H9 (cell line): ENCODE data around the gene MED27. TPM values are rescaled to one million over a fixed set of nuclear protein-coding genes. Genes with fewer than 3 reads are reported as not detected.

Experiments
- DNase-seq: peaks from one replicate; pipeline ENCODE4 v3.0.0-alpha.2; 2017
- H2AFZ ChIP-seq: one replicate; pipeline ENCODE4 v1.6.1; 2013; ENCODE audit warnings: mild to moderate bottlenecking, low read length, control low read depth, moderate library complexity
- H2AK5ac ChIP-seq: 2 replicates; pipeline ENCODE4 v1.6.1; 2013; ENCODE audit warnings: low read length, control low read depth, mixed read lengths; ENCODE audit not compliant: insufficient read length
- H2BK120ac ChIP-seq: one replicate; pipeline ENCODE4 v1.6.1; 2013; ENCODE audit warnings: low read depth, mild to moderate bottlenecking, low read length, control low read depth, inconsistent platforms; ENCODE audit not compliant: poor library complexity, severe bottlenecking
- H2BK12ac ChIP-seq: 2 replicates; pipeline ENCODE4 v1.6.1; 2013; ENCODE audit warnings: low read length, control low read depth, mixed read lengths, low read depth; ENCODE audit not compliant: insufficient read length
- H2BK15ac ChIP-seq: 2 replicates; pipeline ENCODE4 v1.6.1; 2013; ENCODE audit warnings: low read depth, low read length, control low read depth
- H2BK20ac ChIP-seq: one replicate; pipeline ENCODE4 v1.6.1; 2013; ENCODE audit warnings: low read depth, mild to moderate bottlenecking, low read length, control low read depth, inconsistent platforms; ENCODE audit not compliant: poor library complexity, severe bottlenecking
- H2BK5ac ChIP-seq: 2 replicates; pipeline ENCODE4 v1.6.1; 2013; ENCODE audit warnings: low read length, control low read depth, mixed read lengths; ENCODE audit not compliant: insufficient read length
- H3K14ac ChIP-seq: 2 replicates; pipeline ENCODE4 v1.6.1; 2013; ENCODE audit warnings: low read length, control low read depth; ENCODE audit not compliant: insufficient read depth
- H3K18ac ChIP-seq: 2 replicates; pipeline ENCODE4 v1.6.1; 2013; ENCODE audit warnings: low read depth, mild to moderate bottlenecking, mixed read lengths, low read length, control low read depth; ENCODE audit not compliant: insufficient read length
- H3K23ac ChIP-seq: 2 replicates; pipeline ENCODE4 v1.6.1; 2013; ENCODE audit warnings: low read length, control low read depth, mixed read lengths, low read depth; ENCODE audit not compliant: insufficient read length
- H3K23me2 ChIP-seq: 2 replicates; pipeline ENCODE4 v1.6.1; 2013; ENCODE audit warnings: low read depth, mild to moderate bottlenecking, mixed read lengths, low read length, control low read depth; ENCODE audit not compliant: insufficient read length, poor library complexity, severe bottlenecking
- H3K27ac ChIP-seq: 2 replicates; pipeline ENCODE4 v1.5.1; 2013; ENCODE audit warnings: low read length, control low read depth, mixed read lengths, low read depth; ENCODE audit not compliant: insufficient read length
- H3K27me3 ChIP-seq: 2 replicates; pipeline ENCODE4 v1.6.1; 2013; ENCODE audit warnings: low read length, control low read depth, inconsistent platforms; ENCODE audit not compliant: insufficient read depth
- H3K4ac ChIP-seq: 2 replicates; pipeline ENCODE4 v1.6.1; 2013; ENCODE audit warnings: low read depth, mild to moderate bottlenecking, control low read depth, inconsistent platforms, low read length, moderate library complexity
- H3K4me1 ChIP-seq: 2 replicates; pipeline ENCODE4 v1.6.1; 2013; ENCODE audit warnings: low read length, control low read depth, inconsistent platforms; ENCODE audit not compliant: insufficient read depth
- H3K4me2 ChIP-seq: 2 replicates; pipeline ENCODE4 v1.6.1; 2013; ENCODE audit warnings: low read length, control low read depth, mixed read lengths; ENCODE audit not compliant: insufficient read length, insufficient read depth
- H3K56ac ChIP-seq: 2 replicates; pipeline ENCODE4 v1.6.1; 2013; ENCODE audit warnings: low read depth, mild to moderate bottlenecking, mixed read lengths, low read length, control low read depth; ENCODE audit not compliant: insufficient read length
- H3K79me1 ChIP-seq: 2 replicates; pipeline ENCODE4 v1.6.1; 2013; ENCODE audit warnings: low read depth, mild to moderate bottlenecking, moderate library complexity, low read length, control low read depth, inconsistent platforms; ENCODE audit not compliant: insufficient read depth, poor library complexity, severe bottlenecking
- H3K79me2 ChIP-seq: 2 replicates; pipeline ENCODE4 v1.6.1; 2013; ENCODE audit warnings: low read length, control low read depth, inconsistent platforms; ENCODE audit not compliant: insufficient read depth
- H3K9ac ChIP-seq: 2 replicates; pipeline ENCODE4 v1.6.1; 2013; ENCODE audit warnings: low read length, control low read depth, mixed read lengths; ENCODE audit not compliant: insufficient read length; ENCODE audit errors: extremely low read depth
- H3K9me3 ChIP-seq: one replicate; pipeline ENCODE4 v1.6.1; 2013; ENCODE audit warnings: low read depth, low read length, inconsistent platforms; ENCODE audit not compliant: control insufficient read depth
- H3T11ph ChIP-seq: one replicate; pipeline ENCODE4 v1.6.1; 2013; ENCODE audit warnings: mild to moderate bottlenecking, low read length, control low read depth, inconsistent platforms
- H4K20me1 ChIP-seq: one replicate; pipeline ENCODE4 v1.6.1; 2013; ENCODE audit not compliant: control insufficient read depth, insufficient read length, insufficient read depth
- H4K5ac ChIP-seq: 2 replicates; pipeline ENCODE4 v1.6.1; 2013; ENCODE audit warnings: low read depth, mild to moderate bottlenecking, mixed read lengths, low read length, control low read depth; ENCODE audit not compliant: insufficient read length
- H4K8ac ChIP-seq: replicated peaks from 2 replicates; pipeline ENCODE4 v1.6.1; 2013; ENCODE audit warnings: low read length, control low read depth, mixed read lengths, low read depth; ENCODE audit not compliant: insufficient read length
- H4K91ac ChIP-seq: 2 replicates; pipeline ENCODE4 v1.6.1; 2013; ENCODE audit warnings: low read depth, mild to moderate bottlenecking, moderate library complexity, mixed read lengths, low read length, control low read depth; ENCODE audit not compliant: insufficient read length
- H3K27ac Mint-ChIP-seq, 3 experiments: 2 replicates in 2 of 3; 3 replicates in 1 of 3; pipeline ENCODE4 v1.8.0; 2020 to 2021; ENCODE audit warnings: mixed read lengths in 3 of 3, mild to moderate bottlenecking in 1 of 3, moderate library complexity in 1 of 3
- H3K27me3 Mint-ChIP-seq: 2 replicates; pipeline ENCODE4 v1.8.0; 2021; ENCODE audit warnings: low read depth, mild to moderate bottlenecking, moderate library complexity, mixed read lengths
- H3K36me3 Mint-ChIP-seq, 3 experiments: 2 replicates in 2 of 3; 3 replicates in 1 of 3; pipeline ENCODE4 v1.8.0; 2020 to 2021; ENCODE audit warnings: low read depth in 3 of 3, mixed read lengths in 3 of 3; ENCODE audit not compliant: insufficient read depth in 1 of 3
- H3K4me1 Mint-ChIP-seq, 2 experiments: 2 replicates each; pipeline ENCODE4 v1.8.0; 2020; ENCODE audit warnings: mixed read lengths in 2 of 2
- H3K4me3 Mint-ChIP-seq, 2 experiments: 2 replicates in 1 of 2; 3 replicates in 1 of 2; pipeline ENCODE4 v1.8.0; 2020 to 2021; ENCODE audit warnings: mild to moderate bottlenecking in 2 of 2, mixed read lengths in 2 of 2, moderate library complexity in 1 of 2
- H3K9me3 Mint-ChIP-seq, 2 experiments: 2 replicates in 1 of 2; 3 replicates in 1 of 2; pipeline ENCODE4 v1.8.0; 2020; ENCODE audit warnings: mild to moderate bottlenecking in 2 of 2, mixed read lengths in 2 of 2, moderate library complexity in 1 of 2
- WGBS: extraction: QIAGEN DNeasy Blood & Tissue Kit; methylation state at CpG from one replicate; pipeline ENCODE4 v1.1.7; 2013; ENCODE audit warnings: missing lambda C conversion rate, low lambda C conversion rate, mixed read lengths; ENCODE audit not compliant: insufficient read length; ENCODE audit errors: extremely low coverage; 5-methylcytosine and 5-hydroxymethylcytosine counted together
- total RNA-seq: library from RNA; stranded (reverse); gene quantifications from 2 replicates; pipeline ENCODE4 v1.2.1, GENCODE V29; 2021
- TF ChIP-seq, protein P1 (sequence below): fragments of 200-600 bp; sonication (generic); conservative IDR thresholded peaks from 3 replicates; pipeline ENCODE4 v1.8.0; 2021; ENCODE audit warnings: antibody characterized with exemption, mild to moderate bottlenecking

The MED27 gene
- total RNA-seq, 1 experiment from 2014 or later = 33.5 TPM

DNA sequence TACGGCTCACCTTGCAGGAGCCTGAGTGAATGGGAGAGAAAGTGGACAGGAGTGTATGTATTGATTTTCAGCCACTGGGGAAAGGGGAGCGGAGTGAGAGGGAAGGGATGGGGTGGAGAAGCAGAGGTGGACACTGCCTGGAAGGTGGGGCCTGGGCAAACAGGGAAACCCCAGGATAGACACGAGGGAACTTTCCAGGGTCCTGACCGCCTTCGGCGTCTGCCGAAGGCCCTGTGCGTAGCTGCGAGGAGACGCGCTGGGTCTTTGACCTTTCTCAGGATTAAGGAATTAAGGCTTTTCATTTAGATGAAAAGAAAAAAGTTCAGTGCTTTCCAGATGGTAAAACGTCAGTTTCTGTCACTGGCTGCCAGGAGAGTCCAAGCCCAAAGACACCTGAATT, 205.2 kb downstream of the MED27 start:
- no peak overlapping the region for H2BK20ac ChIP-seq

More for the DNA sequence above, 205.2 kb downstream of the MED27 start:
- H3K4ac ChIP-seq = no peak overlapping the region
- H3K14ac ChIP-seq = no peak overlapping the region; the same call in 1 of the 2 replicates
- H4K5ac ChIP-seq = no peak overlapping the region
- H3K23me2 ChIP-seq = no peaks in the 10 kb centered on the region
- no peaks in the 10 kb centered on the region for H3K79me1 ChIP-seq
- DNase-seq = no peak
- H4K8ac ChIP-seq = no peak overlapping the region
- no peaks in the 10 kb centered on the region for H3K9me3 Mint-ChIP-seq
- no peak overlapping the region for H2AK5ac ChIP-seq
- no peak overlapping the region; a peak in 1 of 5 replicates for H3K4me3 Mint-ChIP-seq
- no peak overlapping the region for H2BK15ac ChIP-seq
- no CpG with 5 or more reads among the region's 12 CpGs for WGBS
- peaks cover 4% of the 10 kb centered on the region; the same call in 1 of the 2 replicates for H3K4me1 ChIP-seq
- H3T11ph ChIP-seq = no peak overlapping the region
- no peak overlapping the region for H3K23ac ChIP-seq
- H3K27me3 ChIP-seq = no peaks in the 10 kb centered on the region
- H2BK5ac ChIP-seq = no peak overlapping the region
- no peak overlapping the region for H3K9ac ChIP-seq
- peaks cover 2% of the 10 kb centered on the region; the same call in 1 of the 2 replicates for H3K27me3 Mint-ChIP-seq
- no peak overlapping the region for H3K27ac ChIP-seq
- H3K4me1 Mint-ChIP-seq = peaks cover 9 to 24% of the 10 kb centered on the region in 2 experiments
- no peaks in the 10 kb centered on the region for H3K9me3 ChIP-seq
- H3K36me3 Mint-ChIP-seq = no peaks in the 10 kb centered on the region; a peak in 1 of 7 replicates
- H3K27ac Mint-ChIP-seq = no peak overlapping the region; a peak in 1 of 7 replicates
- H2BK120ac ChIP-seq = no peak overlapping the region
- H3K18ac ChIP-seq = no peak overlapping the region
- H4K91ac ChIP-seq = no peak overlapping the region
- H3K56ac ChIP-seq = no peak overlapping the region
- no peaks in the 10 kb centered on the region for H4K20me1 ChIP-seq
- TF ChIP-seq, protein P1, sequence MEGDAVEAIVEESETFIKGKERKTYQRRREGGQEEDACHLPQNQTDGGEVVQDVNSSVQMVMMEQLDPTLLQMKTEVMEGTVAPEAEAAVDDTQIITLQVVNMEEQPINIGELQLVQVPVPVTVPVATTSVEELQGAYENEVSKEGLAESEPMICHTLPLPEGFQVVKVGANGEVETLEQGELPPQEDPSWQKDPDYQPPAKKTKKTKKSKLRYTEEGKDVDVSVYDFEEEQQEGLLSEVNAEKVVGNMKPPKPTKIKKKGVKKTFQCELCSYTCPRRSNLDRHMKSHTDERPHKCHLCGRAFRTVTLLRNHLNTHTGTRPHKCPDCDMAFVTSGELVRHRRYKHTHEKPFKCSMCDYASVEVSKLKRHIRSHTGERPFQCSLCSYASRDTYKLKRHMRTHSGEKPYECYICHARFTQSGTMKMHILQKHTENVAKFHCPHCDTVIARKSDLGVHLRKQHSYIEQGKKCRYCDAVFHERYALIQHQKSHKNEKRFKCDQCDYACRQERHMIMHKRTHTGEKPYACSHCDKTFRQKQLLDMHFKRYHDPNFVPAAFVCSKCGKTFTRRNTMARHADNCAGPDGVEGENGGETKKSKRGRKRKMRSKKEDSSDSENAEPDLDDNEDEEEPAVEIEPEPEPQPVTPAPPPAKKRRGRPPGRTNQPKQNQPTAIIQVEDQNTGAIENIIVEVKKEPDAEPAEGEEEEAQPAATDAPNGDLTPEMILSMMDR = no peak
- H2BK12ac ChIP-seq = no peak overlapping the region
- no peak overlapping the region for H2AFZ ChIP-seq
- H3K79me2 ChIP-seq = no peaks in the 10 kb centered on the region
- no peak overlapping the region for H3K4me2 ChIP-seq
